HG03565 (cell line): ENCODE results near the gene SNX2.
"Not testable (repeated sequence)": the region's sequence is repeated elsewhere in the genome, so short reads cannot be mapped to it uniquely, and the experiment has no call there.

Source experiments
- ATAC-seq: cut with Tn5 transposase; IDR thresholded peaks from one replicate; pipeline ENCODE4 v1.9.1; 2021; ENCODE audit warnings: mild to moderate bottlenecking, moderate library complexity; ENCODE audit not compliant: unreplicated experiment

The SNX2 gene

DNA sequence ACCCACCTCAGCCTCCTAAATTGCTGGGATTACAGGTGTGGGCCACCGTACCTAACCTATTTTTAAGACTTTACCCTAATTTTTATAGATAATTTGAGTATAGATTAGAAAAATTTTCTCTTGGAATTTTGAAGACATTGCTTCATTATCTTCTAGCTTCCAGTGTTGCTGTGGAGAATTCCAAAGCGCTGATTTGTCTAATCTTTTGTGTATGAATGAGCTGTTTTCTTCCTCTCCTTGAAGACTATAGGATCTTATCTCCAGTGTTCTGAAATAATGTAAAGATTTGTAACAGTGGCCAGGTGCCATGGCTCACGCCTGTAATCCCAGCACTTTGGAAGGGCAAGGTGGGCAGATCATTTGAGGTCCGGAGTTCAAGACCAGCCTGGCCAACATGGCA lies 64.9 kb downstream of the SNX2 start:
- no peak for ATAC-seq

DNA sequence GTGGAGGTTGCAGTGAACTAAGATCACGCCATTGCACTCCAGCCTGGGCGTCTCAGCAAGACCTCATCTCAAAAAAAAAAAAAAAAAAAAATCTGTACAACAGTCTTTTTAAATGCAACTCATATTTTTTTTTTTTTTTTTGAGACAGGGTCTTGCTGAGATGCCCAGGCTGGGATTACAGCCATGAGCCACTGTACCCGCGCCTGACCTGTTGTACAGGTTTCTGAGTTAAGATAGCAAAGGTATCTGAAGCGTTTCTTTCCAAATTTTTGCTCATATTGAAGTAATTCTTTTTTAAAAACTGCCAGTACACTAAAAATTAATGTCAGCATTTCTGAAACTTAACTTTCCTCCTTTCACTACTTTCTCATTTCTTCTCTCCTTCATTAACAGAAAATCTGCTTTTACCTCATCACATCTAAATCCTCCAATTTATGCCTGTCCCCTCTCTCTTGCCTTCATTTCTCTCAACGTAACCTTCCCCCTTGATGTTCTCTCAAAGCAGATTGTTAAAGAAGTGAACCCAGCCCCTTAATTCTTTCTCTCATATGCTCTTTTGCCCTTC lies 67.2 kb downstream of the SNX2 start:
- ATAC-seq, result no peak

DNA sequence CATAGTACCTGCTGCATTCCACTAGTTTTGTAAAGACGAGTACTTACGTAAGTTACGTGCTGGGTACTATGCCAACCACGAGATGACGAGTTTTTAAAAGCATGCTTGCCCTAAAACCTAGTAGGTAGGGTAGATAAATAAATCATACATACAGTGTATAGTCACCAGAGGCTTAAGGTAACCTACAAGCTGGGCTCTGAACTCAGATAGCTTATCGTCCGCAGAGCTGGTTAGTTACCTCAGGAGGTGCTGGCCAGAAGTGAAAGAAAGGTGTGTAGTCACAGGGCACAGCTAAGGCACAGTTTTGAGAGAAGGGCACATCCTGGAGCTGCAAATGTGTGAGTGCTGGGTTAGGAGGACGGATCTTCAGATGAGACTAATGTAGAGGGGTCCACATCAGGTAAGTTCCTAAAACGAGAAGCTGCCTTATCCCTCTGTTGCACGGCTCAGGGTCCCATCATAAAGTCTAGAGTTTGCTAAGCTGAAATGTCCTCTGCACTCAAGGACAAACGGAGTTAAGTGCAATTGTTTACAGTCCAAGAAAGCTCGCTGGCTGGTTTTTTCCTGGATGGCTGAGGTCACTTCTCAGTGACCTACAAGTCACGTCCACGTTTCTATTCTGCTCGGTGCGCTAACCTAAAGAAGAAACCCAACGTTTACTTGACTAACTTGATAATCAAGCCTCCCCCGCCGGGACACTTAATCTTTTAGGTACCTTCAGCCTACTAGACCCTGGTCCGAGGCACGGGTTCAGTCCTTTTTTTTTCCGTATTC lies 69.4 kb downstream of the SNX2 start:
- ATAC-seq, result no peak

DNA sequence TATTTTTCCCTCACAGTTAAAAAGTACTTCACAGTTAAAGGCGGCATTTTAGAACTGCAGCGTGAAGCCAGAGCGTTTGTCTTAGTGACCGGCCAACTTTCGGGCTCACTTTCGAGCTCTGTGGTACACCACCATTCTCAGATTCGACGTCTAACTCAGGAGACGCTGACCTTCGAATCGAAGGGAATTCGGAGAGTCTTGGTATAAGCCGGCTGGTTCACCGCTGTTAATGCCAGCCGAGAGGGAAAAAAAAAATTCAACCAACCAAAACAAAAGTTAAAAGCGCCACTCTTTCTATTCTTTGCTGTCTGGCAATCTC lies 70.0 kb downstream of the SNX2 start:
- ATAC-seq, result peak; percentile 22

DNA sequence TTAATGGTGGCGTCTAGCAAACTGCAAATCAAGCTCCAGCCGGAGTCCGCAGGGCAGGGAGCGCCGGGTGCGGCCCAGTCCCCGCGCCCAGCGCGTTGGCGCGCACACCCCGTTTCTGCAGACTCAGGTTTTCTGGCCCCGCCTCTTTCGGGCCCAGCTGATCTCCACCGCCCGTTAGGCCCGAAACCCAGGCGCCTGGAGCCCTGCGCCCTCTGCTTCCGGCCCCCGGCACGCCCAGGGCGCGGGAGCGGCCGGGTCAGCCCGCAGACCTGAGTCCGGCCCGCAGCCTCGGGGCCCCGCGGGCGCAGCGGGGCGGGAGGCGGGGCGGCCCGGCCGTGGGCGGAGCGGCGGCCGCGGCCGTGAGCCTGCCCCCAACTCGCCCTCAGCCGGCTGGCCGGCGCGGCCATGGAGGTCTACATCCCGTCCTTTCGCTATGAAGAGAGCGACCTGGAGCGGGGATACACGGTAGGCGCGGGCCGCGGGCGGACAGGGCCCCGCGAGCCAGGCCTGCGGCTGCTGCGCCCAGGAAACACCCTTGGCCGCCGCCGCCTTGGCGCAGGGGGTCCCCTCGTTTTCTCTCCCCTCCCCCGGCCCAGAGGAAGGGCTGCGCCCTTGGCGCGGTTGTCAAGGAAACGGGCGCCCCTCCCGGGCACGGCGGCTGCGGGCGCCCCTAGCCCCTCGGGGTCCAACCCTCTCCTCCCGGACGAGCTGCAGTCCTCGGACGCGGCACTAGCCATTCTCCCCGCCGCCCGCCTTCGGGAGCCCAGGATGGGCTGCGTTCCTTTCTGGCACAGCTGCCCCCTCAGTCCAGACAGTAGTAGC lies 70.6 kb downstream of the SNX2 start, which contains the start of gene SNX24:
TSS of gene SNX24 (plus strand) at position 385 of the 822 bp plus-strand sequence. CDS start at position 406, 21 bp downstream.
- ATAC-seq, result peak; percentile 85

DNA sequence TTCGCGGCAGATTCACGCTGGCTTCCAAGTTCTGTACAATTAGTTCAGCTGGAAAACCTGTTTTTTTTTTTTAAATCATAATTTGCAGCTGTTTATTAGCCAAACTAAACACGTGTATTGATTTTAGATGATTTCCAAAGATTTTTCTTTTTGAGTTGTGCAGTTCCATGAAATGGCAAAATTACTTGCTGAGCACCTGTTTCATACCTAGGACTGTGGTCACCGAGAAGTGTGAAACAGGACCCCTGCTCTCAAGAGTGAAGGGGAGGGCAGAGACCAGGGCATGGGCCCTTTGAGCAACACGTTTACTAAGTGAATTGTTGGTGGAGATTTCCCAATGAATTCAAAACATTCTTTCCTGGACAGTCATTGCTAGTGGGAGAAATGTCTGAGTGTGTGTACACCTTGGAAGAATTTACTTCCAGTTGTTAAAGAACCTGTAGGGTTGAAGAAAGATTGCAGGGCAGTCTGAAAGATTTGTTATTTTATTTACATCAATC lies 71.2 kb downstream of the SNX2 start:
- ATAC-seq, result no peak

DNA sequence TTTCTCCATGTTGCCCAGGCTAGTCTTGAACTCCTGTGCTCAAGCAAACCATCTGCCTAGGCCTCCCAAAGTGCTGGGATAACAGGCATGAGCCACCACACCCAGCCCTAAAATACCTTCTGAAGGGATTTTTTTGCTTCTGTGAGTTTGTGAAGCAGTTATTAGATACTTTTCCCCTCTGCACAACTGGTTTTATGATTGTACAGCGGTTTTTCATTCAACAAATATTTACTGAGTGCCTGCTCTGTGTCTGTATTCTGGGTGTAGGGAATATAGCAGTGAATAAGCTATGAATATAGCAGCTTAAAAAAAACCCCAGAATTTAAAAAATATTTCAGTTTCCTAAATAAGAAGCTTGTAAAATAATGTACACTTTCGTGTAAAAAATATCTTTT lies 72.8 kb downstream of the SNX2 start:
- no peak for ATAC-seq

DNA sequence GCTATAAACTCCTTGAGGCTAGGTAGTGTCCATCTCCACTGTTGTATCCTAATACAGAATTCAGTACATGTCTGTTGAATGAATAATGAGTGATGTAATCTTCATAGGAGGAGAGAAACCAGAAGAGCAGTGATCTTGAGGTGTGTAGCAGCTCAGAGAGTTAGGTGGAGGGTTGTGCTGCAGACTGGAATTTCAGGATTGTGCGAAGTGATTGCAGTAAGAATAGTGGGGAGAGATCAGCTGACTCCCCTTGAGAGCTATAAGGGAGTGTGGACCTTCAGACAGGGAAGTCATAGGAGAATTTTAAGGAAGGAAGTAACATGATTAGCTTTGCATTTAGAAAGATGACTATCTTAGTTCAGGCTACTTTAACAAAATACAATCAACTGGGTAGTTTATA lies 74.9 kb downstream of the SNX2 start:
- ATAC-seq, result no peak

DNA sequence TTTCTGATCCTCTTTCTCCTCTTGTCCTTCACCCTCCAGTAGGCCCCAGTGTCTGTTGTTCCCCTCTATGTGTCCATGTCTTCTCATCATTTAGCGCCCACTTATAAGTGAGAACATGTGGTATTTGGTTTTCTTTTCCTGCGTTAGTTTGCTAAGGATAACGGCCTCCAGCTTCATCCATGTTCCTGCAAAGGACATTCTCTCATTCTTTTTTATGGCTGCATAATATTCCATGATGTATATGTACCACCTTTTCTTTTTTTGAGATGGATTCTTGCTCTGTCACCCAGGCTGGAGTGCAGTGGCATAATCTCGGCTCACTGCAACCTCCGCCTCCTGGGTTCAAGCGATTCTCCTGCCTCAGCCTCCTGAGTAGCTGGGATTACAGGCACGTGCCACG lies 82.7 kb downstream of the SNX2 start:
- not testable (repeated sequence) for ATAC-seq

DNA sequence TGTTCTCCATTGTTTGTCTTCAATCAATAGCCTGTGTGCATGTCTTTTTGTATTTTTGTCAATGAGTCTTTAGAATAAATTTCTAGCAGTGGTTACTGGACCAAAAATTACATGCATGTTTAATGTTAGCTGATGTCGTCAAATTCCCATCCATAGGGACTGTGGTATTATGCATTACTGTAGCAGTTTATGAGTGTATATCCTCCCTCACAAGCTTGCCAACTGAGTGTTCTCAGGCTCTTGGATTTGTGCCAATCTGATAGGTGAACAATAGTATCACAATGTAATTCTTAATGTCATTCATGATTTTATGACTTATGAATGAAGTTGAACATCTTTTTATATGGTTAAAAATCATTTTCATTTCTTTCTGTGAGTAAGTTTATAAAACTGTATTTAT lies 83.6 kb downstream of the SNX2 start:
- ATAC-seq, result no peak

DNA sequence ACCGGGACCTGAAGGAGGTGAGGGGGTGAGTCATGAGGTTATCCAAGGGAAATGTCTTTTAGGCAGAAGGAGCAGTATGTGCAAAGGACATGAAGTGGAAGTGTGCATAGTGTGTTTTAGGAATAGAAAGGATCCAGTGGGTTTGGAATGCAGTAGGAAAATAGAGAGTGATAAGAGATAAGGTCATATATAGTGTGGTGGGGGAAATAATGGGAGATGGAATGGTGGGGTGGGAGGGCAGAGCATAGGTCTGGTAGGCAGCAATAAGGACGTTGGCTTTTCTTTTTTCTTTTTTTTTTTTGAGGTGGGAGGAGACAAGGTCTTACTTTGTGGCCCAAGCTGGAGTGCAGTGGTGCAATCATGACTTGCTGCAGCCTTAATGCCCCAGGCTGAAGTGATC lies 88.4 kb downstream of the SNX2 start:
- ATAC-seq, result no peak

DNA sequence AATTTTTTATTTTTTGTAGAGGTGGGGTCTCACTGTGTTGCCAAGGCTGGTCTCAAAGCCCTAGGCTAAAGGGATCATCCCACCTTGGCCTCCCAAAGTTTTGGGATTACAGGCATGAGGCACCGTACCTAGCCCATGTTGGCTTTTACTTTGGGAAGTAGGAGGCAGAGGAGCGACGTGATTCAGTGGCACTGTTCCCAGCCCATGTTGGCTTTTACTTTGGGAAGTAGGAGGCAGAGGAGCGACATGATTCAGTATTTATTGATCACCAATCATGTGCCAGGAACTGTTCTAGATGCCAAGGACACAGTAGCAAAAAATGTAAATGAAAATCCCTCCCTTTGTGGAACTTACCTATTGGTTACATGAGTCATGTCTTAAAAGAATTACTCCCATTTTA lies 88.8 kb downstream of the SNX2 start:
- no peak for ATAC-seq

DNA sequence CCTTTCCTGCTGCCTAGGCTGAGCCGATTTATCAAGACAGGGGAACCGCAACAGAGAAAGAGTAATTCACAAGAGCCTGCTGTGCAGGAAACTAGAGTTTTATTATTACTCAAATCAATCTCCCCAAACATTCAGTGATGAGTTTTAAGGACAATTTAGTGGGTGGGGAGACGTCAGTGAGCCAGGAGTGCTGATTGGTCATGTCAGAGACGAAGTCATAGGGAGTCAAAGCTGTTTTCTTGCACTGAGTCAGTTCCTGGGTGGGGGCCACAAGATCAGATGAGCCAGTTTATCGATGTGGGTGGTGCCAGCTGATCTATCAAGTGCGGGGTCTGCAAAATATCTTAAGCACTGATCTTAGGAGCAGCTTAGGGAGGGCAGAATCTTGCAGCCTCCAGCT lies 89.5 kb downstream of the SNX2 start:
- ATAC-seq, result no peak

DNA sequence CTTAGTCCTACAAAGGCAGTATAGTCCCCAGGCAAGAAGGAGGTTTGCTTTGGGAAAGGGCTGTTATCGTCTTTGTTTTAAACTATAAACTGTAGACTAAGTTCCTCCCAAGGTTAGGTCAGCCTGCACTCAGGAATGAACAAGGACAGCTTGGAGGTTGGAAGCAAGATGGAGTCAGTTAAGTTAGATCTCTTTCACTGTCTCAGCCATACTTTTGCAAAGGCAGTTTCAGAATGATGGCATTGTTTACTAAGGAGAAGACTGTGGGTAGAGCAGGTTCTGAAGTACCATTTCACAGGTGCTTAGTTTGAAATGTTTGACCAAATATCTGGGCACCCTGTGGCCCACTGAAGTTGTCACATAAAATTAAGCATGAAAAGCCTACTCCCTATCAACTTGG lies 90.0 kb downstream of the SNX2 start:
- no peak for ATAC-seq

DNA sequence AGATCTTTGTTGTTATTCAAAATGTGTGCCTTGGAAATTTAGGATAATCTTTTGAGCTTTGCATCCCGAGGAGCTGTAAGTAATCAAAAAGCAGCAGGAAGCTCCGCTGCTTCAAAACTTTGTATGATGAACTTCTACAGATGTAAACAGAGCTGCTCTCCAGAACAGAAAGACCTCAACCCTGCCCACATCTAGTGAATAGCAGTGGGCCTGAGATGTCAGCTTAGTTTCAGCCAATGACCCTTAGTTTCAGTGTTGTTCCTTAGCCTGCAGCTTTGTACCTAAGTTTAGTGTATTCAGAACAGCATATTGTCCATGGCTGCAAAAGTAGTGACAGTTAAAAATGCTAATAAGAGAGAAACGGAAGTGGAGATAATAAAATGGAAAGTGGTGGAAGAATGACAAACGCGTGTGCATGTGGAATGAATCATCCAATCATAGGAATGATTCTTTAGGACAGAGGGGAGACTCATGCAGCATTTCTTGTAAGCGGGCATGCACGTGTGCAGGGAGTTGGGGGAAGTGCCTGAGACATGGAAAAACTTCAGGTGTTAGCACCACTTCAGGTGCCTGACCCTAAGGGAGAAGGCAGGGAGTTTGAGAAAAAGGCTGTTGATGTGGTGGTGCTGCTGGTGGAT lies 95.5 kb downstream of the SNX2 start:
- no peak for ATAC-seq

DNA sequence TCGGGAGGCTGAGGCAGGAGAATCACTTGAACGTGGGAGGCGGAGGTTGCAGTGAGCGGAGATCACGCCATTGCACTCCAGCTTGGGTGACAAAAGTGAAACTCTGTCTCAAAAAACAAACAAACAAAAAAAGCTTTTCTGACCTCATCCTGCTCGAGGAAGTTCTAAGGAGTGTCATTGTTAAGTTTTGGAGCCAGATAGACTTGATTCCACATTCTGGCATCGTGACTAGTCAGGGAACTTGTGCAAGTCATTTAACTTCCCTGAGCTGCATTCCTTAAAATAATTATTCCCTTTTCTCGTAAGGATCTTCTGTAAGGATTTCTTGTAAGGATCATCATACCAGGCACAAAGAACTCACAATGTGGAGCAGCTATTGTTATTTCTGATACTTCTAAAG lies 96.8 kb downstream of the SNX2 start:
- ATAC-seq, result no peak

DNA sequence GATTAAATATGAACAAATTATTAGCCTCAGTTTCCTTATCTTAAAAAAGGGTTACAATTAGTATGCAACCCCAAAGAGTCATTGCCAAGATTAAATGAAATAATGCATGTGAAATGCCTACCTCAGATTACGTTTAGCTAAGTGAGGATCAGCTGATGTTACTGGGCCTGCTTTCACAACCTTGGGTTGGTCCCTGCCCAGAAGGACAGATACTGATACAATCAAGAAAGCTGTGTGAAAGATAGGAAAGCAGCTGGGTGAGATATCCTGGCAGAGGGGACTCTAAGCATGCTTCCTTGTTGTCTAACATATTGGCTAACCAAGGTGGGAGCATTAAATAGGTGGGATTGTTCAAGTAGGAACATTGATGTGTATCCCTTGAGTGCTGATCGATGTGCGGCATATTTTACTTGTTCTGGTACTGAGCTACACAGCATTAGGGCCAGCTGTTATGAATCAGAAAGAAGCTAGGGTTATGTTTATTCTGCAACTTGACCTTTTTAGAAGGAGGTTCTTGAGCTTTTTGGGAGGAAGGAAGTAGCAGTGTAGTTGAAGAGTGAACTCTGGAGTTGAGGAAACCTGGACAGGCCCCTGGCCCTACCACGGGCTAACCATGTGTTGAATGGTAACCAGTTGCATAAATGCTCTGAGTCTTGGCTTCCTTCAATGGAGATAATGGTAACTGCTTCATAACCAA lies 99.4 kb downstream of the SNX2 start:
- no peak for ATAC-seq

DNA sequence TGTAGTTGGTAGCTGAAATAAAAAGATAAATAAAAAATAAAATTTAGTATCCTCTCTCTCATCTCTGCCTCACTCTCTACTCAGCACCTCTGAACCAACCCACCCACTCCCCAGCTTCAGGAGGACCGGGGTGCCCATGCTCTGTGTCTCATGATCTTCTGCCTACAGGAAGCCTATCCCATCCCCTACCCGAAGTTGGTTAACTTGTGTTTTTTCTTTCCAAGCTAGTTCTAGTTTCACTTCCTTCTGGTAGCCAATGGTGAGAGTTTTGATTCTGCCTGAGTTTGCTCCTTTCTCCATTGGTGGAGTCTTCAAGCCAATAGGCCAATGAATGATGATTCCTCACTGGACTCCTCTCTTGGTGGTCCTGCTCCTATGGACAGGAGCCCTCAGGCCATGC lies 102.6 kb downstream of the SNX2 start:
- ATAC-seq, result no peak

DNA sequence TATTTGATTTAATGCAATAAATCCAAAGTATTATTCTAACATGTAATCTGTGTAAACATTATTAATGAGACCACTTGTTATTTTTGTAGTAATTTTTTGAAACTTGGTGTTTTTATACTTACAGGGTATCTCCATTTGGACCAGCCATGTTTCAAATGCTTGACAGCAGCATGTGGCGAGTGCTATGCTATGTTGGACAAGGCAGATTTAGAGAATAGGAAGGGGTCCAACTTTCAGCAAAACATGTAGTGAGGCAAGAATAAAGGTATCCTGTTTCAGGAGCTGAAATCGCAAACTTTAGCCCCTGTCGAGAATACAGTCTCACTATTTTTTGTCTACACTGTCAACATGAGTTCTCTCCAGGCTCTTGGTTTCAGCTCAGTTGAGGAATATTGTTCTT lies 104.2 kb downstream of the SNX2 start:
- no peak for ATAC-seq
